Measurements from ENCODE around the gene MUC3A. TPM values are rescaled to one million over a fixed set of nuclear protein-coding genes. Genes with fewer than 3 reads are reported as not detected.
A peak's percentile ranks its signal among the peaks of the same experiment; 100 is the strongest.

Gene MUC3A
- total RNA-seq, 3 donors from 2014 or later = under 0.01 to 0.29 (median 0.16) TPM

DNA sequence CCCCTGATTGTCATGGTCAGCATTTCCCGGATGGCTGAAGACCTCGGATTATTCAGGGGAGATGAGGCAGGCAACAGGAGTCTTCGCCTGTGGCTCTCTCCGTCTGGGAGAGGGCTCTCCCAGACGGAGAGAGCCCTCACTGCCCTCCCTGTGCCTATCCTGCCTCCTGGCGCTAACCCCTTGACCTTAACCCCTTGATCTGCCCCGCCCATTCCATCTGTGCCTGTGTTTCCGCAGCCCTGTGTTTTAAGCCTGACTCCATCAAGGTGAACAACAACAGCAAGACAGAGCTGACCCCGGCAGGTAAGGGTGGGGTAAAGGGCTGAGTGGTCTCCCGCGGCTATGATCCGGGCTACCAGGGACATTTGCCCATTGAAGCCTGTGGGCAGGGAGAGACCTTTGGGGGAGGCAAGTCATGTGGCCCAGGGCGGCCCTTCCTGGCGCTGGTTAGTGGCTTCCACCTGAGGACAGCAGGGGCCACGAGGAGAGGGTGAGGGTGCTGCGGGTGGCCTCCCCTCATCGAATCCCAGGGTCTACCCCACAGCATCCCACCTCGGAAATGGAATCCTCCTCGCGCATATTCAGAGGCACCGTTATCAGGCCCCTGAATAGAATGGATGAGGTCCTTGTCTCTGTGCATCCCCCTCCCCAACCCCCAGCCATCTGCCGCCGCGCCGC, 15.8 kb downstream of the MUC3A start:
- no peak for TF ChIP-seq POLR2A (IDR thresholded peaks at IDR 0.05)
- no peak for TF ChIP-seq POLR2AphosphoS5 (IDR thresholded peaks at IDR 0.05)
- TF ChIP-seq, protein P1, sequence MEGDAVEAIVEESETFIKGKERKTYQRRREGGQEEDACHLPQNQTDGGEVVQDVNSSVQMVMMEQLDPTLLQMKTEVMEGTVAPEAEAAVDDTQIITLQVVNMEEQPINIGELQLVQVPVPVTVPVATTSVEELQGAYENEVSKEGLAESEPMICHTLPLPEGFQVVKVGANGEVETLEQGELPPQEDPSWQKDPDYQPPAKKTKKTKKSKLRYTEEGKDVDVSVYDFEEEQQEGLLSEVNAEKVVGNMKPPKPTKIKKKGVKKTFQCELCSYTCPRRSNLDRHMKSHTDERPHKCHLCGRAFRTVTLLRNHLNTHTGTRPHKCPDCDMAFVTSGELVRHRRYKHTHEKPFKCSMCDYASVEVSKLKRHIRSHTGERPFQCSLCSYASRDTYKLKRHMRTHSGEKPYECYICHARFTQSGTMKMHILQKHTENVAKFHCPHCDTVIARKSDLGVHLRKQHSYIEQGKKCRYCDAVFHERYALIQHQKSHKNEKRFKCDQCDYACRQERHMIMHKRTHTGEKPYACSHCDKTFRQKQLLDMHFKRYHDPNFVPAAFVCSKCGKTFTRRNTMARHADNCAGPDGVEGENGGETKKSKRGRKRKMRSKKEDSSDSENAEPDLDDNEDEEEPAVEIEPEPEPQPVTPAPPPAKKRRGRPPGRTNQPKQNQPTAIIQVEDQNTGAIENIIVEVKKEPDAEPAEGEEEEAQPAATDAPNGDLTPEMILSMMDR (IDR thresholded peaks at IDR 0.05) = no peak
- intact Hi-C loops (cut with DNase I; ENCODE audit: low total_unique reads) = no loop called here
- Histone ChIP-seq H3K4me3 (peak overlapping the region in 2 of 3 donors; percentile 46 to 65), H3K4me1 (peaks cover 10% of the 10 kb centered on the region in 2 donors), H3K27ac (no peak overlapping the region), H3K36me3 (no peaks in the 10 kb centered on the region), H3K9me3 (no peaks in the 10 kb centered on the region), H3K27me3 (peaks cover 0 to 75% of the 10 kb centered on the region in 2 donors)
- no peak for DNase-seq (ENCODE audit: low spot score in 2 of 2)

DNA sequence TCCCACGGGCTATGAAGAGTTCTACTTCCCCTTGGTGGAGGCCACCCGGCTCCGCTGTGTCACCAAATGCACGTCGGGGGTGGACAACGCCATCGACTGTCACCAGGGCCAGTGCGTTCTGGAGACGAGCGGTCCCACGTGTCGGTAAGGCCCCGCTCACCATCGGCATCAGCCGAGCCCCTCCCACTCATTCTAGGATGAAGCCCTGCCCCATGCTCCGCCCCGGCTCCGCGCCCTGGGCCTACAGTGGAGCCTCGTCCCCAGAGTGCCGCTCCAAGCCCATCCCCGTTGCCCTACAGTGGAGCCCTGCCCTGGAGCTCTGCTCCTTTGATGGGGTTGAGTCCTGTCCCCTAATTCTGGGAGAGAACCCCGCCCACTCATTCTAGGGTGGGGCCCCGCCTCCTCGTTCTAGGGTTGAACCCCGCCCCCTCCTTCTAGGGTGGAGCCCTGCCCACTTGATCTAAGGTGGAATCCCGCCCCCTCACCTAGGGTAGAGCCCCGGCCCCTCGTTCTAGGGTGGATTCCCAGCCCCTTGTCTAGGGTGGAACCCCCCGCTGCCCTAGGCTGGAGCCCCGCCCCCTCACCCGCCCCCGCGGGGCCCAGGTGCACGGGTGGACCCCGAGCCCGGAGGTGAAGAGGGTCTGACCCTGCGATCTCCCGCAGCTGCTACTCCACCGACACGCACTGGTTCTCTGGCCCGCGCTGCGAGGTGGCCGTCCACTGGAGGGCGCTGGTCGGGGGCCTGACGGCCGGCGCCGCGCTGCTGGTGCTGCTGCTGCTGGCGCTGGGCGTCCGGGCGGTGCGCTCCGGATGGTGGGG, 16.6 kb downstream of the MUC3A start:
- Histone ChIP-seq H3K36me3 (no peaks in the 10 kb centered on the region), H3K4me3 (peak overlapping the region in 2 of 3 donors; percentile 46 to 65), H3K9me3 (no peaks in the 10 kb centered on the region), H3K27ac (no peak overlapping the region), H3K4me1 (peaks cover 10% of the 10 kb centered on the region in 2 donors), H3K27me3 (peaks cover 0 to 67% of the 10 kb centered on the region in 2 donors)
- peak; percentile 40 to 80 for DNase-seq (ENCODE audit: low spot score in 2 of 2)
- intact Hi-C loops (cut with DNase I; ENCODE audit: low total_unique reads) = no loop called here
- no peak for TF ChIP-seq POLR2A (IDR thresholded peaks at IDR 0.05)
- TF ChIP-seq, protein P1 (IDR thresholded peaks at IDR 0.05) = peak in 2 of 3 donors; percentile 31 to 47

DNA sequence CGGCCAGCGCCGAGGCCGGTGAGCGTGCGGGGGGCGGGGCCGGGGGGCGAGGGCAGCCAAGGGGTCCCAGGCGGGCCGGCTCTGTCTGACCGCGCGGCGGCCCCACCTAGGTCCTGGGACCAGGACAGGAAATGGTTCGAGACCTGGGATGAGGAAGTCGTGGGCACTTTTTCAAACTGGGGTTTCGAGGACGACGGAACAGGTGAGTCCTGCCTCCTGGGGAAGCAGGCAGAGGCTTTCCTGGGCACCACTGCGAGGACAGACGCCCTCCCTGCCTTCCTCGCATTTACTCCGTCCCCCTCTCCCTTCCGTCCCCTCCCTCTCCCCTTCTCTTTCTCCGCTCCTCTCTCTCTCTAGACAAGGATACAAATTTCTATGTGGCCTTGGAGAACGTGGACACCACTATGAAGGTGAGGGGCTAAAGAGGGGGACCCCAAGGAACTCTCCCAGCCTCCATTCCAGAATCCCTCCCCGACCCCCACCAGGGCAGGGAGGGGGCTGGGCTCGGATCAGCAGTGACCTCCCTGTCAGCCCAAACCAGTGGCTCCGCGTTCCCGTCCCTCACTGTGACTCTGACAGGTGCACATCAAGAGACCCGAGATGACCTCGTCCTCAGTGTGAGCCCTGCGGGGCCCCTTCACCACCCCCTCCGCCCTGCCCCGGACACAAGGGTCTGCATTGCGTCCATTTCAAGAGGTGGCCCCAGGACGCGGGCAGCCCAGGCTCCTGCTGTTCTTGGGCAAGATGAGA, 17.4 kb downstream of the MUC3A start:
- DNase-seq (ENCODE audit: low spot score in 2 of 2) = no peak
- TF ChIP-seq POLR2AphosphoS5 (IDR thresholded peaks at IDR 0.05) = no peak
- TF ChIP-seq, protein P1 (IDR thresholded peaks at IDR 0.05) = no peak
- TF ChIP-seq POLR2A (IDR thresholded peaks at IDR 0.05) = no peak
- no peak overlapping the region for H3K27ac ChIP-seq
- intact Hi-C loops (cut with DNase I; ENCODE audit: low total_unique reads) = no loop called here
- H3K4me3 ChIP-seq = peak overlapping the region in 2 of 3 donors; percentile 46 to 65
- no peaks in the 10 kb centered on the region for H3K36me3 ChIP-seq
- H3K4me1 ChIP-seq = peaks cover 10% of the 10 kb centered on the region in 2 donors
- peaks cover 0 to 63% of the 10 kb centered on the region in 2 donors for H3K27me3 ChIP-seq
- no peaks in the 10 kb centered on the region for H3K9me3 ChIP-seq

GRCh38 chr7:100967292-100967863, 18.0 kb downstream of the MUC3A start:
- H3K36me3 ChIP-seq = no peaks in the 10 kb centered on the region
- DNase-seq (ENCODE audit: low spot score in 2 of 2) = no peak
- peaks cover 0 to 63% of the 10 kb centered on the region in 2 donors for H3K27me3 ChIP-seq
- no peak overlapping the region for H3K4me3 ChIP-seq
- no peak overlapping the region for H3K27ac ChIP-seq
- intact Hi-C loops (cut with DNase I; ENCODE audit: low total_unique reads) = no loop called here
- H3K4me1 ChIP-seq = peaks cover 10% of the 10 kb centered on the region in 2 donors
- no peaks in the 10 kb centered on the region for H3K9me3 ChIP-seq
- TF ChIP-seq POLR2A (IDR thresholded peaks at IDR 0.05) (no peak), POLR2AphosphoS5 (IDR thresholded peaks at IDR 0.05) (no peak)
- TF ChIP-seq, protein P1 (IDR thresholded peaks at IDR 0.05) = no peak
